Esophagus (tissue), 2 donors: ENCODE measurements around the gene CNNM4. TPM values are rescaled to one million over a fixed set of nuclear protein-coding genes. Genes with fewer than 3 reads are reported as not detected.

ENCODE experiments used
- H3K27ac ChIP-seq, 2 donors: one replicate each; pipeline ENCODE4 v1.5.1; 2013; ENCODE audit warnings: low read depth in 2 of 2, mild to moderate bottlenecking in 2 of 2, inconsistent platforms in 1 of 2, low read length in 1 of 2, moderate library complexity in 1 of 2
- H3K27me3 ChIP-seq, 2 donors: one replicate each; pipeline ENCODE4 v1.6.1; 2013; ENCODE audit warnings: low read length in 2 of 2, control low read depth in 1 of 2, mild to moderate bottlenecking in 1 of 2; ENCODE audit not compliant: insufficient read depth in 2 of 2, control insufficient read depth in 1 of 2
- H3K36me3 ChIP-seq, 2 donors: one replicate each; pipeline ENCODE4 v1.6.1; 2013; ENCODE audit warnings: low read length in 1 of 2; ENCODE audit not compliant: control insufficient read depth in 2 of 2, insufficient read depth in 2 of 2
- H3K4me1 ChIP-seq, 2 donors: one replicate each; pipeline ENCODE4 v1.6.1; 2013; ENCODE audit warnings: low read length in 1 of 2; ENCODE audit not compliant: control insufficient read depth in 2 of 2, insufficient read depth in 2 of 2
- H3K4me3 ChIP-seq, 2 donors: one replicate each; pipeline ENCODE4 v1.5.1; 2013; ENCODE audit warnings: low read length in 2 of 2, mild to moderate bottlenecking in 2 of 2, low read depth in 1 of 2, moderate library complexity in 1 of 2
- H3K9me3 ChIP-seq, 2 donors: one replicate each; pipeline ENCODE4 v1.6.1; 2013; ENCODE audit warnings: mild to moderate bottlenecking in 2 of 2, low read depth in 1 of 2, low read length in 1 of 2, moderate library complexity in 1 of 2; ENCODE audit not compliant: control insufficient read depth in 2 of 2, insufficient read depth in 1 of 2
- WGBS, 2 donors: extraction: QIAGEN DNeasy Blood & Tissue Kit; methylation state at CpG; one replicate each; pipeline ENCODE4 v1.1.7; 2013; 5-methylcytosine and 5-hydroxymethylcytosine counted together
- polyA plus RNA-seq, 2 donors: library from polyadenylated mRNA; stranded (reverse); fragments of 200-250 nt; gene quantifications; one replicate each; pipeline ENCODE4 v1.2.3, GENCODE V29; 2013
- donor health status: healthy with polysubstance abuse.
- donor health status: Bipolar disorder and iron deficiency.

The CNNM4 gene
- polyA plus RNA-seq = 1 to 10 TPM; 3.2 to 5.0 TPM

GRCh38 chr2:96760036-96760985, at the start of gene CNNM4:
TSS of gene CNNM4 (plus strand) at chr2:96760902. CDS start at chr2:96761000, 98 bp downstream.
- Histone ChIP-seq H3K27me3 (no peaks in the 10 kb centered on the region), H3K4me3 (peak within 1 kb of the TSS; percentile 65 to 78), H3K27ac (peak within 1 kb of the TSS; percentile 83 to 85), H3K4me1 (peaks cover 19 to 37% of the 10 kb centered on the region in 2 donors), H3K36me3 (no peaks in the 10 kb centered on the region), H3K9me3 (no peaks in the 10 kb centered on the region)
- WGBS, 2 donors = 4 to 5% methylated on average over 45 to 62 of the region's 62 CpGs

DNA sequence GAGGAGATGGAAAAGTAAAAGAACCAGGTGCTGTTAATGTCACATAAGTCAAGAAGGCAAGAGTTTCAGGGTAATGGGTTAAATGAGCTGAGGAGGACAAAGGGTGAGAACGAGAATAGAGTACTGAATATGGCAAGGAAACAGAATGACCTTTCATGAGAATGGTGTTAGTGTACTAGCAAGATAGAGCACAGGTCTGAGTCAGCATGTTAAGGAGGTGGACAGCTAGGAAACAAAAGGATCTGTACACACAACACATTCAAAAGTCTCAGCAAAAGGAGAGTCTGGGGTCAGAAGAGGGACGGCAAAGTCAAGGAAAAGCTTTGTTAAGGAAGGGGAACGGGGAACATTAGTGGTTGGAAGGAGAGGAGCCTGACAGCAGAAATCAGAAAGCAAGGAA, 49.7 kb upstream of the CNNM4 start:
- Histone ChIP-seq H3K4me3 (no peak overlapping the region), H3K36me3 (peaks cover 22 to 34% of the 10 kb centered on the region in 2 donors), H3K9me3 (peaks cover 0 to 2% of the 10 kb centered on the region in 2 donors), H3K4me1 (no peaks in the 10 kb centered on the region), H3K27me3 (no peaks in the 10 kb centered on the region), H3K27ac (no peak overlapping the region)
- 85 to 91% methylated on average over 3 of the region's 3 CpGs for WGBS, 2 donors

GRCh38 chr2:96715658-96716057, 45.0 kb upstream of the CNNM4 start:
- Histone ChIP-seq H3K27ac (no peak overlapping the region), H3K36me3 (peaks cover 5 to 15% of the 10 kb centered on the region in 2 donors), H3K9me3 (peaks cover 0 to 2% of the 10 kb centered on the region in 2 donors), H3K4me3 (no peak overlapping the region), H3K4me1 (no peaks in the 10 kb centered on the region), H3K27me3 (no peaks in the 10 kb centered on the region)
- 87 to 90% methylated on average over 5 of the region's 5 CpGs for WGBS, 2 donors

DNA sequence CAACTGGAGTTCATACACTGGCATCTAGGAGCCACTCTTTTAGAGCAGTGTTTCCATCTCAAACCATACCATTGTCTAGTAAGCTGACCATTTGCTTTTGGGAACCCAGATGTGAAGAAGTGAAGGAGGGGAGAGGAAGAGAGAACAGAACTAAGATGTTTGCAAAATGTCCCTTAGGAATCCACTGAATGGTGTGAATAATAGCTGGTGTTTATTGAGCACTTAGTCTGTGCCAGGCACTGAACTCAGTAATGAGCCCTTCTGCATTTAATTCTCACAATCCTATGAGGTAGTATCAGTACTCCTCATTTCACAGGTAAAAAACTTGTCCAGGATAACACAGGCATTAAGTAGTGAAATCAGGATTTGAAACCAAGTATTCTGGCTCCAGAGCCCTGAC, 44.3 kb upstream of the CNNM4 start:
- Histone ChIP-seq H3K36me3 (peaks cover 5 to 9% of the 10 kb centered on the region in 2 donors), H3K27me3 (no peaks in the 10 kb centered on the region)

GRCh38 chr2:96726131-96726530, 34.6 kb upstream of the CNNM4 start:
- Histone ChIP-seq H3K27me3 (no peaks in the 10 kb centered on the region), H3K9me3 (no peaks in the 10 kb centered on the region), H3K4me3 (no peak overlapping the region), H3K4me1 (no peaks in the 10 kb centered on the region), H3K36me3 (peaks cover 6 to 12% of the 10 kb centered on the region in 2 donors), H3K27ac (no peak overlapping the region)
- 90 to 95% methylated on average over 4 of the region's 4 CpGs for WGBS, 2 donors

More for the DNA sequence above, 44.3 kb upstream of the CNNM4 start:
- Histone ChIP-seq H3K4me1 (no peaks in the 10 kb centered on the region), H3K4me3 (no peak overlapping the region), H3K27ac (no peak overlapping the region), H3K9me3 (peaks cover 0 to 2% of the 10 kb centered on the region in 2 donors)

DNA sequence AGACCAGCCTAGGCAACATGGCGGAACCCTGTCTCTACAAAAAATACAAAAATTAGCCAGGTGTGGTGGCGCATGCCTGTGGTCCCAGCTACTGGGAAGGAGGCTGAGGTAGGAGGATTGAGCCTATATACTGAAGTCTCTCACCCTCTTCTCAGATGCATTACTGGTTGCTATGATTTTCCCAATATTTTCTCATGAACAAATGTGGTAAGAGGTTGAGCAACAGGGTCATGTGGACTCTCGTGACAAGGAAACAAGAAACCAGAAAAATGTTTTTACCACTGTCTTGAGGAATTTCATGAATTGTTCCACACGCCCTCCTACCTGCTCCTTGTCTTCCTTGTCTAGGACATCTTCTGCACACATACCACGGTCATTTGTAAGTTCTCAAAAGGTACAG, 33.3 kb upstream of the CNNM4 start:
- Histone ChIP-seq H3K4me1 (no peaks in the 10 kb centered on the region), H3K27ac (no peak overlapping the region), H3K36me3 (peaks cover 7 to 13% of the 10 kb centered on the region in 2 donors), H3K4me3 (no peak overlapping the region), H3K9me3 (no peaks in the 10 kb centered on the region), H3K27me3 (no peaks in the 10 kb centered on the region)
- WGBS, 2 donors = 95 to 97% methylated on average over 5 of the region's 5 CpGs

GRCh38 chr2:96729748-96730147, 31.0 kb upstream of the CNNM4 start:
- H3K9me3 ChIP-seq = no peaks in the 10 kb centered on the region
- H3K36me3 ChIP-seq = peaks cover 14 to 25% of the 10 kb centered on the region in 2 donors
- WGBS, 2 donors = 90 to 94% methylated on average over 7 of the region's 7 CpGs
- H3K27me3 ChIP-seq = no peaks in the 10 kb centered on the region
- H3K4me3 ChIP-seq = no peak overlapping the region
- no peaks in the 10 kb centered on the region for H3K4me1 ChIP-seq
- no peak overlapping the region for H3K27ac ChIP-seq

DNA sequence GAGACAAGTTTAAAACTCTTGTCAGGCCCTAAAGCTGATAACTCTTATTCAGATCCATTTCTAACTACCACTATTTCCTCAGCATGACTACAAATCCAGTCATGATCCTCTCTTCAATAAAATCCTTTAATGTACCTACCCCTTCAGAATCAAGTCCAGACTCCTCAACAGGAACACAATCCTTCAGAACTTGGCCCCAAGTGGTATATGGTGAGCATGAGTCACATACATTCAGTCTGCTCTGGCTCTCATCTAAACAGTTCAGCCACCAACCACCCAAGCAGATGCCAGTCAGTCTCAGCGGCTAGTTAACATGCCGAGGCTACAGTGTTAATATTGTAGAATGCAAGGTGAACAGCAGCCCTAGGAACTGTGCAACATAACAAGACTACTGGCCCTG, 30.5 kb upstream of the CNNM4 start:
- H3K36me3 ChIP-seq = peaks cover 14 to 25% of the 10 kb centered on the region in 2 donors

DNA sequence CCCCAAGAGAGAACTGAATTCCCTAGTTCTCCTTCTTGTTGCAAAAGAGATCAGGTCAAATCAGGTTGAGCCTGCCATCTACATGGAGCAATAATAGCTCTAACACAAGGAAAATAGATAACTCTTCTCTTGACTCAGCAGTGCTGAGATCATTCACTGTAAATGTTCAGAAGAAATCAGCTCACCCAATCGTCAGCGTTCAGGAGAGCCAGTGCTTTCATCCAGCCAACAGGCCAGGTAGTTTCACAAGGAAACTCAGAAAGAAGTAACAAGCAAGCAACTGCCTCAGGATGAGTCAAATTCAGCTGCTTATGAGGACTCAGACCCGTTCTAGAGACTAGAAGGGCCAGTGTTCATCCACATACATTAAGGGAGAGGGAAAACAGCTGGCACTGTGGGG, 26.8 kb upstream of the CNNM4 start:
- 83% methylated on average over 3 of the region's 3 CpGs for WGBS, 2 donors
- no peaks in the 10 kb centered on the region for H3K4me1 ChIP-seq
- H3K27me3 ChIP-seq = no peaks in the 10 kb centered on the region
- H3K4me3 ChIP-seq = no peak overlapping the region
- H3K9me3 ChIP-seq = no peaks in the 10 kb centered on the region
- no peak overlapping the region for H3K27ac ChIP-seq
- H3K36me3 ChIP-seq = peaks cover 14 to 20% of the 10 kb centered on the region in 2 donors

More for the DNA sequence above, 30.5 kb upstream of the CNNM4 start:
- WGBS, 2 donors = 63 to 77% methylated on average over 2 of the region's 2 CpGs
- H3K27me3 ChIP-seq = no peaks in the 10 kb centered on the region
- H3K4me1 ChIP-seq = no peaks in the 10 kb centered on the region
- H3K9me3 ChIP-seq = no peaks in the 10 kb centered on the region
- H3K4me3 ChIP-seq = no peak overlapping the region
- no peak overlapping the region for H3K27ac ChIP-seq
